HEK293 (cell line): ENCODE measurements around the gene CTBP2.

Source experiments
- GLIS1 ChIP-seq: fragments of 450-650 bp; formaldehyde crosslinking; IDR thresholded peaks from 2 replicates; pipeline ENCODE4 v1.5.1; 2016; ENCODE audit warnings: missing biosample characterization, missing genetic modification characterization
- KLF8 ChIP-seq: fragments of 450-650 bp; formaldehyde crosslinking; IDR thresholded peaks from 2 replicates; pipeline ENCODE4 v1.5.1; 2016; ENCODE audit warnings: missing biosample characterization, missing genetic modification characterization
- OSR2 ChIP-seq: fragments of 450-650 bp; formaldehyde crosslinking; IDR thresholded peaks from 2 replicates; pipeline ENCODE4 v1.5.1; 2016; ENCODE audit warnings: missing biosample characterization, missing genetic modification characterization
- OVOL3 ChIP-seq: fragments of 450-650 bp; formaldehyde crosslinking; IDR thresholded peaks from 2 replicates; pipeline ENCODE4 v1.5.1; 2016; ENCODE audit warnings: missing biosample characterization, missing genetic modification characterization
- ZBTB17 ChIP-seq: fragments of 450-650 bp; formaldehyde crosslinking; IDR thresholded peaks from 2 replicates; pipeline ENCODE4 v1.5.1; 2016; ENCODE audit warnings: missing biosample characterization, missing genetic modification characterization
- ZBTB20 ChIP-seq: fragments of 450-650 bp; formaldehyde crosslinking; IDR thresholded peaks from 2 replicates; pipeline ENCODE4 v1.5.1; 2016; ENCODE audit warnings: missing biosample characterization, missing genetic modification characterization
- ZNF2 ChIP-seq: fragments of 450-650 bp; formaldehyde crosslinking; IDR thresholded peaks from 2 replicates; pipeline ENCODE4 v1.5.1; 2016; ENCODE audit warnings: missing biosample characterization, missing genetic modification characterization
- ZNF366 ChIP-seq: fragments of 450-650 bp; formaldehyde crosslinking; conservative IDR thresholded peaks from 2 replicates; pipeline ENCODE4 v1.5.1; 2016; ENCODE audit warnings: missing biosample characterization, missing genetic modification characterization
- ZNF558 ChIP-seq: fragments of 450-650 bp; formaldehyde crosslinking; IDR thresholded peaks from 2 replicates; pipeline ENCODE4 v1.5.1; 2016; ENCODE audit warnings: missing biosample characterization, missing genetic modification characterization
- ZNF600 ChIP-seq: fragments of 450-650 bp; formaldehyde crosslinking; IDR thresholded peaks from 2 replicates; pipeline ENCODE4 v1.5.1; 2016; ENCODE audit warnings: missing biosample characterization, missing genetic modification characterization
- ZNF670 ChIP-seq: fragments of 450-650 bp; formaldehyde crosslinking; IDR thresholded peaks from 2 replicates; pipeline ENCODE4 v1.5.1; 2016; ENCODE audit warnings: missing biosample characterization, missing genetic modification characterization, low read depth
- ZNF776 ChIP-seq: fragments of 450-650 bp; formaldehyde crosslinking; IDR thresholded peaks from 2 replicates; pipeline ENCODE4 v1.5.0; 2017; ENCODE audit warnings: missing biosample characterization, missing genetic modification characterization, borderline replicate concordance
- ZSCAN16 ChIP-seq: fragments of 450-650 bp; formaldehyde crosslinking; IDR thresholded peaks from 2 replicates; pipeline ENCODE4 v1.5.1; 2016; ENCODE audit warnings: missing biosample characterization, missing genetic modification characterization
- ZXDB ChIP-seq: fragments of 450-650 bp; formaldehyde crosslinking; IDR thresholded peaks from 2 replicates; pipeline ENCODE4 v1.5.1; 2016; ENCODE audit warnings: missing biosample characterization, missing genetic modification characterization
- TF ChIP-seq, protein P1 (sequence below): fragments of 450-650 bp; formaldehyde crosslinking; IDR thresholded peaks from 2 replicates; pipeline ENCODE4 v1.5.1; 2016; ENCODE audit warnings: missing biosample characterization, missing genetic modification characterization
- TF ChIP-seq, protein P2 (sequence below): fragments of 450-650 bp; formaldehyde crosslinking; IDR thresholded peaks from 2 replicates; pipeline ENCODE4 v1.5.1; 2016; ENCODE audit warnings: missing biosample characterization, missing genetic modification characterization
- TF ChIP-seq, protein P3 (sequence below): fragments of 450-650 bp; formaldehyde crosslinking; IDR thresholded peaks from 2 replicates; pipeline ENCODE4 v1.5.1; 2017; ENCODE audit warnings: missing biosample characterization, missing genetic modification characterization
- TF ChIP-seq, protein P4 (sequence below): fragments of 450-650 bp; formaldehyde crosslinking; IDR thresholded peaks from 2 replicates; pipeline ENCODE4 v1.5.1; 2016; ENCODE audit warnings: missing biosample characterization, missing genetic modification characterization
- TF ChIP-seq, protein P5 (sequence below): fragments of 450-650 bp; formaldehyde crosslinking; IDR thresholded peaks from 2 replicates; pipeline ENCODE4 v1.5.1; 2016; ENCODE audit warnings: missing biosample characterization, missing genetic modification characterization
- TF ChIP-seq, protein P6 (sequence below): fragments of 450-650 bp; formaldehyde crosslinking; IDR thresholded peaks from 2 replicates; pipeline ENCODE4 v1.5.1; 2017; ENCODE audit warnings: missing biosample characterization, missing genetic modification characterization
- TF ChIP-seq, protein P7 (sequence below): fragments of 450-650 bp; formaldehyde crosslinking; IDR thresholded peaks from 2 replicates; pipeline ENCODE4 v1.5.1; 2016; ENCODE audit warnings: missing biosample characterization, missing genetic modification characterization, borderline replicate concordance
- TF ChIP-seq, protein P8 (sequence below): fragments of 450-650 bp; formaldehyde crosslinking; IDR thresholded peaks from 2 replicates; pipeline ENCODE4 v1.5.1; 2016; ENCODE audit warnings: missing biosample characterization, missing genetic modification characterization

CTBP2 gene

DNA sequence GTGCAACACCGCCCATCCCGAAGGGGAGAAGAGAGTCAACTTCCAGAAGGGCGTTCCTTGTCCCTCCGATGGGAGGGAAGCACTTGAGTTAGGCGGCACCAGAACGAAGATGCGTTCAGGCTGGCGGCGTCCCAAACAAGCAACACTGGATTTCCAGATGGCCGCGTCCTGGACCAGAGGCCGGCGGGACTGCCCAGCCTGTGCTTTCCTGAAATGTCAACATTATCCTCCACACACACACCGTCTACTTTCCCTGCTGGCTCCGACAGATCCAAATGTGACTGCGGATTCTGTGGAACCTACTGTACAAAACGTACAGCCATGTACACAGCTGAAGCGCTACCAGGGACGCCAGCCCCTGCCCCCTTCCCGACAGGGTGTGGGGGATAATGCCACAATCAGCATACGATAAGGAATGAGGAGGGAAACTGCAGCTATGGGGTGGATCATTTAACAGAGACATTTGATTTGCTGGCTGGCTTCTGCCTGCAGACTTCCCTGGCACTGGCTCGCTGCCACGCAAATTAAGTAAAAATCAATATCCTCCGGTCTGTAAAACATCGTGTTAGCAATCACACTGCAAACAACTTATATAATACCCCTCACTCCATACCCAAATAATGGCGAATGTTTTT lies 136.4 kb downstream of the CTBP2 start (continued):
- peak; percentile 48 for TF ChIP-seq ZBTB20 (tag by site-specific recombination)
- TF ChIP-seq, protein P1, sequence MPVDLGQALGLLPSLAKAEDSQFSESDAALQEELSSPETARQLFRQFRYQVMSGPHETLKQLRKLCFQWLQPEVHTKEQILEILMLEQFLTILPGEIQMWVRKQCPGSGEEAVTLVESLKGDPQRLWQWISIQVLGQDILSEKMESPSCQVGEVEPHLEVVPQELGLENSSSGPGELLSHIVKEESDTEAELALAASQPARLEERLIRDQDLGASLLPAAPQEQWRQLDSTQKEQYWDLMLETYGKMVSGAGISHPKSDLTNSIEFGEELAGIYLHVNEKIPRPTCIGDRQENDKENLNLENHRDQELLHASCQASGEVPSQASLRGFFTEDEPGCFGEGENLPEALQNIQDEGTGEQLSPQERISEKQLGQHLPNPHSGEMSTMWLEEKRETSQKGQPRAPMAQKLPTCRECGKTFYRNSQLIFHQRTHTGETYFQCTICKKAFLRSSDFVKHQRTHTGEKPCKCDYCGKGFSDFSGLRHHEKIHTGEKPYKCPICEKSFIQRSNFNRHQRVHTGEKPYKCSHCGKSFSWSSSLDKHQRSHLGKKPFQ (tag by site-specific recombination): peak; percentile 69; the same call in 1 of the 2 replicates
- peak; percentile 95 for TF ChIP-seq ZNF600
- TF ChIP-seq, protein P2, sequence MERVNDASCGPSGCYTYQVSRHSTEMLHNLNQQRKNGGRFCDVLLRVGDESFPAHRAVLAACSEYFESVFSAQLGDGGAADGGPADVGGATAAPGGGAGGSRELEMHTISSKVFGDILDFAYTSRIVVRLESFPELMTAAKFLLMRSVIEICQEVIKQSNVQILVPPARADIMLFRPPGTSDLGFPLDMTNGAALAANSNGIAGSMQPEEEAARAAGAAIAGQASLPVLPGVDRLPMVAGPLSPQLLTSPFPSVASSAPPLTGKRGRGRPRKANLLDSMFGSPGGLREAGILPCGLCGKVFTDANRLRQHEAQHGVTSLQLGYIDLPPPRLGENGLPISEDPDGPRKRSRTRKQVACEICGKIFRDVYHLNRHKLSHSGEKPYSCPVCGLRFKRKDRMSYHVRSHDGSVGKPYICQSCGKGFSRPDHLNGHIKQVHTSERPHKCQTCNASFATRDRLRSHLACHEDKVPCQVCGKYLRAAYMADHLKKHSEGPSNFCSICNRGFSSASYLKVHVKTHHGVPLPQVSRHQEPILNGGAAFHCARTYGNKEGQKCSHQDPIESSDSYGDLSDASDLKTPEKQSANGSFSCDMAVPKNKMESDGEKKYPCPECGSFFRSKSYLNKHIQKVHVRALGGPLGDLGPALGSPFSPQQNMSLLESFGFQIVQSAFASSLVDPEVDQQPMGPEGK (tag by site-specific recombination): peak; percentile 59
- TF ChIP-seq, protein P3, sequence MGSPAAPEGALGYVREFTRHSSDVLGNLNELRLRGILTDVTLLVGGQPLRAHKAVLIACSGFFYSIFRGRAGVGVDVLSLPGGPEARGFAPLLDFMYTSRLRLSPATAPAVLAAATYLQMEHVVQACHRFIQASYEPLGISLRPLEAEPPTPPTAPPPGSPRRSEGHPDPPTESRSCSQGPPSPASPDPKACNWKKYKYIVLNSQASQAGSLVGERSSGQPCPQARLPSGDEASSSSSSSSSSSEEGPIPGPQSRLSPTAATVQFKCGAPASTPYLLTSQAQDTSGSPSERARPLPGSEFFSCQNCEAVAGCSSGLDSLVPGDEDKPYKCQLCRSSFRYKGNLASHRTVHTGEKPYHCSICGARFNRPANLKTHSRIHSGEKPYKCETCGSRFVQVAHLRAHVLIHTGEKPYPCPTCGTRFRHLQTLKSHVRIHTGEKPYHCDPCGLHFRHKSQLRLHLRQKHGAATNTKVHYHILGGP: no peak
- TF ChIP-seq, protein P4, sequence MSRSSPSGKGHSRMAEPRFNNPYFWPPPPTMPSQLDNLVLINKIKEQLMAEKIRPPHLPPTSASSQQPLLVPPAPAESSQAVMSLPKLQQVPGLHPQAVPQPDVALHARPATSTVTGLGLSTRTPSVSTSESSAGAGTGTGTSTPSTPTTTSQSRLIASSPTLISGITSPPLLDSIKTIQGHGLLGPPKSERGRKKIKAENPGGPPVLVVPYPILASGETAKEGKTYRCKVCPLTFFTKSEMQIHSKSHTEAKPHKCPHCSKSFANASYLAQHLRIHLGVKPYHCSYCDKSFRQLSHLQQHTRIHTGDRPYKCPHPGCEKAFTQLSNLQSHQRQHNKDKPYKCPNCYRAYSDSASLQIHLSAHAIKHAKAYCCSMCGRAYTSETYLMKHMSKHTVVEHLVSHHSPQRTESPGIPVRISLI (tag by site-specific recombination): no peak
- TF ChIP-seq, protein P5, sequence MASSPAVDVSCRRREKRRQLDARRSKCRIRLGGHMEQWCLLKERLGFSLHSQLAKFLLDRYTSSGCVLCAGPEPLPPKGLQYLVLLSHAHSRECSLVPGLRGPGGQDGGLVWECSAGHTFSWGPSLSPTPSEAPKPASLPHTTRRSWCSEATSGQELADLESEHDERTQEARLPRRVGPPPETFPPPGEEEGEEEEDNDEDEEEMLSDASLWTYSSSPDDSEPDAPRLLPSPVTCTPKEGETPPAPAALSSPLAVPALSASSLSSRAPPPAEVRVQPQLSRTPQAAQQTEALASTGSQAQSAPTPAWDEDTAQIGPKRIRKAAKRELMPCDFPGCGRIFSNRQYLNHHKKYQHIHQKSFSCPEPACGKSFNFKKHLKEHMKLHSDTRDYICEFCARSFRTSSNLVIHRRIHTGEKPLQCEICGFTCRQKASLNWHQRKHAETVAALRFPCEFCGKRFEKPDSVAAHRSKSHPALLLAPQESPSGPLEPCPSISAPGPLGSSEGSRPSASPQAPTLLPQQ (tag by site-specific recombination): peak; percentile 52; the same call in 1 of the 2 replicates
- 0 out of 2 replicates have a peak, but pooled peaks have one; percentile 33 for TF ChIP-seq KLF8
- TF ChIP-seq, protein P6, sequence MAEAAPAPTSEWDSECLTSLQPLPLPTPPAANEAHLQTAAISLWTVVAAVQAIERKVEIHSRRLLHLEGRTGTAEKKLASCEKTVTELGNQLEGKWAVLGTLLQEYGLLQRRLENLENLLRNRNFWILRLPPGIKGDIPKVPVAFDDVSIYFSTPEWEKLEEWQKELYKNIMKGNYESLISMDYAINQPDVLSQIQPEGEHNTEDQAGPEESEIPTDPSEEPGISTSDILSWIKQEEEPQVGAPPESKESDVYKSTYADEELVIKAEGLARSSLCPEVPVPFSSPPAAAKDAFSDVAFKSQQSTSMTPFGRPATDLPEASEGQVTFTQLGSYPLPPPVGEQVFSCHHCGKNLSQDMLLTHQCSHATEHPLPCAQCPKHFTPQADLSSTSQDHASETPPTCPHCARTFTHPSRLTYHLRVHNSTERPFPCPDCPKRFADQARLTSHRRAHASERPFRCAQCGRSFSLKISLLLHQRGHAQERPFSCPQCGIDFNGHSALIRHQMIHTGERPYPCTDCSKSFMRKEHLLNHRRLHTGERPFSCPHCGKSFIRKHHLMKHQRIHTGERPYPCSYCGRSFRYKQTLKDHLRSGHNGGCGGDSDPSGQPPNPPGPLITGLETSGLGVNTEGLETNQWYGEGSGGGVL (tag by site-specific recombination): peak; percentile 69; the same call in 1 of the 2 replicates
- TF ChIP-seq ZSCAN16 (tag by site-specific recombination): no peak; the same call in 1 of the 2 replicates
- 0 out of 2 replicates have a peak, but pooled peaks have one; percentile 14 for TF ChIP-seq ZNF2
- TF ChIP-seq ZNF776: no peak
- TF ChIP-seq OVOL3 (tag by site-specific recombination): no peak
- peak; percentile 52; the same call in 1 of the 2 replicates for TF ChIP-seq OSR2 (tag by site-specific recombination)
- TF ChIP-seq ZNF670: no peak
- TF ChIP-seq, protein P7, sequence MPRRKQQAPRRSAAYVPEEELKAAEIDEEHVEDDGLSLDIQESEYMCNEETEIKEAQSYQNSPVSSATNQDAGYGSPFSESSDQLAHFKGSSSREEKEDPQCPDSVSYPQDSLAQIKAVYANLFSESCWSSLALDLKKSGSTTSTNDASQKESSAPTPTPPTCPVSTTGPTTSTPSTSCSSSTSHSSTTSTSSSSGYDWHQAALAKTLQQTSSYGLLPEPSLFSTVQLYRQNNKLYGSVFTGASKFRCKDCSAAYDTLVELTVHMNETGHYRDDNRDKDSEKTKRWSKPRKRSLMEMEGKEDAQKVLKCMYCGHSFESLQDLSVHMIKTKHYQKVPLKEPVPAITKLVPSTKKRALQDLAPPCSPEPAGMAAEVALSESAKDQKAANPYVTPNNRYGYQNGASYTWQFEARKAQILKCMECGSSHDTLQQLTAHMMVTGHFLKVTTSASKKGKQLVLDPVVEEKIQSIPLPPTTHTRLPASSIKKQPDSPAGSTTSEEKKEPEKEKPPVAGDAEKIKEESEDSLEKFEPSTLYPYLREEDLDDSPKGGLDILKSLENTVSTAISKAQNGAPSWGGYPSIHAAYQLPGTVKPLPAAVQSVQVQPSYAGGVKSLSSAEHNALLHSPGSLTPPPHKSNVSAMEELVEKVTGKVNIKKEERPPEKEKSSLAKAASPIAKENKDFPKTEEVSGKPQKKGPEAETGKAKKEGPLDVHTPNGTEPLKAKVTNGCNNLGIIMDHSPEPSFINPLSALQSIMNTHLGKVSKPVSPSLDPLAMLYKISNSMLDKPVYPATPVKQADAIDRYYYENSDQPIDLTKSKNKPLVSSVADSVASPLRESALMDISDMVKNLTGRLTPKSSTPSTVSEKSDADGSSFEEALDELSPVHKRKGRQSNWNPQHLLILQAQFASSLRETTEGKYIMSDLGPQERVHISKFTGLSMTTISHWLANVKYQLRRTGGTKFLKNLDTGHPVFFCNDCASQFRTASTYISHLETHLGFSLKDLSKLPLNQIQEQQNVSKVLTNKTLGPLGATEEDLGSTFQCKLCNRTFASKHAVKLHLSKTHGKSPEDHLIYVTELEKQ: 0 out of 2 replicates have a peak, but pooled peaks have one; percentile 13
- peak; percentile 46; the same call in 1 of the 2 replicates for TF ChIP-seq ZBTB17 (tag by site-specific recombination)
- 0 out of 2 replicates have a peak, but pooled peaks have one; percentile 7 for TF ChIP-seq GLIS1 (tag by site-specific recombination)
- TF ChIP-seq, protein P8, sequence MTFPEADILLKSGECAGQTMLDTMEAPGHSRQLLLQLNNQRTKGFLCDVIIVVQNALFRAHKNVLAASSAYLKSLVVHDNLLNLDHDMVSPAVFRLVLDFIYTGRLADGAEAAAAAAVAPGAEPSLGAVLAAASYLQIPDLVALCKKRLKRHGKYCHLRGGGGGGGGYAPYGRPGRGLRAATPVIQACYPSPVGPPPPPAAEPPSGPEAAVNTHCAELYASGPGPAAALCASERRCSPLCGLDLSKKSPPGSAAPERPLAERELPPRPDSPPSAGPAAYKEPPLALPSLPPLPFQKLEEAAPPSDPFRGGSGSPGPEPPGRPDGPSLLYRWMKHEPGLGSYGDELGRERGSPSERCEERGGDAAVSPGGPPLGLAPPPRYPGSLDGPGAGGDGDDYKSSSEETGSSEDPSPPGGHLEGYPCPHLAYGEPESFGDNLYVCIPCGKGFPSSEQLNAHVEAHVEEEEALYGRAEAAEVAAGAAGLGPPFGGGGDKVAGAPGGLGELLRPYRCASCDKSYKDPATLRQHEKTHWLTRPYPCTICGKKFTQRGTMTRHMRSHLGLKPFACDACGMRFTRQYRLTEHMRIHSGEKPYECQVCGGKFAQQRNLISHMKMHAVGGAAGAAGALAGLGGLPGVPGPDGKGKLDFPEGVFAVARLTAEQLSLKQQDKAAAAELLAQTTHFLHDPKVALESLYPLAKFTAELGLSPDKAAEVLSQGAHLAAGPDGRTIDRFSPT (tag by site-specific recombination): no peak
- TF ChIP-seq ZNF558 (tag by site-specific recombination): 0 out of 2 replicates have a peak, but pooled peaks have one; percentile 33
- TF ChIP-seq ZXDB: peak; percentile 66
- no peak for TF ChIP-seq ZNF366
